HL-60 (cell line): ENCODE measurements around the gene SNRNP48.

Experiments used
- CTCF ChIP-seq: IDR thresholded peaks from one replicate; pipeline ENCODE4 v1.5.1; 2011; ENCODE audit warnings: low read length, control low read depth, inconsistent platforms; ENCODE audit not compliant: insufficient read depth
- GABPA ChIP-seq: IDR thresholded peaks from 2 replicates; pipeline ENCODE4 v1.6.1; 2012; ENCODE audit warnings: low read depth
- POLR2AphosphoS5 ChIP-seq: IDR thresholded peaks from 2 replicates; pipeline ENCODE4 v1.6.1; 2012; ENCODE audit warnings: low read depth

- TF ChIP-seq CTCF (no peak), POLR2AphosphoS5 (no peak), GABPA (no peak)
Measured at GRCh38 chr6:7640016-7640415, 50.0 kb downstream of the SNRNP48 start.
